ENCODE data around the gene NCAPD2. TPM values are rescaled to one million over a fixed set of nuclear protein-coding genes. Genes with fewer than 3 reads are reported as not detected.

NCAPD2 gene
- total and polyA plus RNA-seq, 7 experiments from 2014 or later, result 24.4 to 121 (median 38.4) TPM

DNA sequence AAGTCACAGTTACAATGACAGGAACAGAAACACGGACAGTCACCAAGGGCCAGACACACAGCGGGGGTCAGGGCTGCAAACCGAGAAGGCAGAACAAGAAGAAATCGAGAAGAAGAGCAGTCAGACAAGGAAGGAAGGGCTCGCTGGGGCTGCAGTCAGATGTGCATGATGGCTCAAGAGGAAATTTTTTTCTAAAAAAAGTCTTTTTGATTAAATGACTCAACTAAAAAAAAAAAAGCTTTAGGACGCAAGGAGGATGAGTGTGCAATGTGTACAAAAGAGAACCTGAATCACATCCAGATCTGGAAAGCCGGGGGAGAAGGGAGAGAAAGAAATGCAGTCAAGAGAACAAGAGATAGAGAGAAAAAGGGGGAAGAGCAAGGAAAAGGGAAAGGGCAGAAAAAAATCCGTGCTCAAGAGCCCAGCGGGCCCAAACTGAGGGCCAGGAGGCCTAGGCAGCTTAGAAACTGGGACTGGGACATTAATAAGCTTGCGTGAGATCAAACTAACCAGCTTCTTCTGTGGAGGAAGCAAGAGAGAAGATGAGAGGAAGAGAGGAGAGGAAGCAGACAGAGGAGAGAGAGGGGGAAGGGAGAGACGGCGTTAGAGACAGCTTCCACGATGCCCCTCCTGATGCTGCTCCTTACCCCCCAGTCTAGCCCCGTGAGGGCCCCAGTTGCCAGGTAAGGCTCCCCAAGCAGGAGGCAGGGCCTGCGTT, 55.2 kb downstream of the NCAPD2 start:
- no peak overlapping the region for H3K27ac ChIP-seq (ENCODE audit: low read depth, low read length)
- H3K27me3 ChIP-seq (ENCODE audit: control insufficient read depth in 2 of 2, insufficient read depth in 2 of 2, low read length in 2 of 2), result no peaks in the 10 kb centered on the region
- DNase-seq (no peak), ATAC-seq (peak; percentile 54)
- CTCF ChIA-PET, result interaction anchor here (0.6 to 1.3 kb wide), 2 partner anchors 11 to 126 kb away, joined by 3 read pairs; no protein-coding TSS in a partner anchor
- peak overlapping the region in 5 of 9 donors; percentile 28 to 72 (median 33) for H3K27ac Mint-ChIP-seq
- H3K27me3 Mint-ChIP-seq, result no peaks in the 10 kb centered on the region
- intact Hi-C loops (cut with micrococcal nuclease), result no loop called here
- peak overlapping the region in 4 of 10 donors; percentile 22 to 34 (median 32) for H3K4me3 Mint-ChIP-seq
- POLR2A ChIA-PET, result interaction anchor here (0.6 to 2.0 kb wide), 4 partner anchors 11 to 198 kb away, joined by 3 to 7 read pairs (median 4); no protein-coding TSS in a partner anchor
- H3K4me1 Mint-ChIP-seq, result peaks cover 30 to 47% (median 38%) of the 10 kb centered on the region in 7 donors
- H3K36me3 ChIP-seq (ENCODE audit: control insufficient read depth in 2 of 3, insufficient read depth in 3 of 3, low read length in 3 of 3), result peaks cover 11 to 72% (median 12%) of the 10 kb centered on the region in 3 experiments
- H3K9me3 Mint-ChIP-seq, result no peaks in the 10 kb centered on the region
- H3K4me3 ChIP-seq (ENCODE audit: low read length), result no peak overlapping the region
- peaks cover 8 to 32% (median 12%) of the 10 kb centered on the region in 5 donors for H3K36me3 Mint-ChIP-seq
- no peaks in the 10 kb centered on the region for H3K9me3 ChIP-seq (ENCODE audit: control insufficient read depth in 2 of 3, low read length in 3 of 3)
- peaks cover 8 to 12% of the 10 kb centered on the region in 2 donors for H3K4me1 ChIP-seq (ENCODE audit: control insufficient read depth in 2 of 2, insufficient read depth in 2 of 2, low read length in 2 of 2)

- intact Hi-C loops (cut with micrococcal nuclease), result no loop called here
- Mint-ChIP-seq H3K27me3 (no peaks in the 10 kb centered on the region), H3K9me3 (no peaks in the 10 kb centered on the region), H3K4me3 (peak overlapping the region in 1 of 10 donors; percentile 32), H3K27ac (peak overlapping the region in 1 of 9 donors; percentile 30), H3K4me1 (peaks cover 36 to 53% (median 44%) of the 10 kb centered on the region in 7 donors), H3K36me3 (peaks cover 8 to 29% (median 11%) of the 10 kb centered on the region in 5 donors)
- H3K36me3 ChIP-seq (ENCODE audit: control insufficient read depth in 2 of 3, insufficient read depth in 3 of 3, low read length in 3 of 3), result peaks cover 11 to 68% (median 12%) of the 10 kb centered on the region in 3 experiments
- H3K9me3 ChIP-seq (ENCODE audit: control insufficient read depth in 2 of 3, low read length in 3 of 3), result no peaks in the 10 kb centered on the region
- ChIA-PET POLR2A (interaction anchor here (0.6 to 2.0 kb wide), 4 partner anchors 10 to 199 kb away, joined by 3 to 7 read pairs (median 4); no protein-coding TSS in a partner anchor), CTCF (interaction anchor here (1.3 to 1.6 kb wide), 3 partner anchors 12 to 215 kb away, joined by 3 to 4 read pairs (median 4); no protein-coding TSS in a partner anchor)
- H3K4me3 ChIP-seq (ENCODE audit: low read length), result no peak overlapping the region
- no peaks in the 10 kb centered on the region for H3K27me3 ChIP-seq (ENCODE audit: control insufficient read depth in 2 of 2, insufficient read depth in 2 of 2, low read length in 2 of 2)
- ATAC-seq (no peak), DNase-seq (no peak)
- H3K27ac ChIP-seq (ENCODE audit: low read depth, low read length), result no peak overlapping the region
- peaks cover 14 to 18% of the 10 kb centered on the region in 2 donors for H3K4me1 ChIP-seq (ENCODE audit: control insufficient read depth in 2 of 2, insufficient read depth in 2 of 2, low read length in 2 of 2)
Measured at GRCh38 chr12:6549684-6550151, 55.8 kb downstream of the NCAPD2 start.

- no peaks in the 10 kb centered on the region for H3K27me3 Mint-ChIP-seq
- H3K4me3 ChIP-seq (ENCODE audit: low read length), result no peak overlapping the region
- intact Hi-C loops (cut with micrococcal nuclease), result no loop called here
- H3K4me1 Mint-ChIP-seq, result peaks cover 41 to 58% (median 50%) of the 10 kb centered on the region in 7 donors
- ATAC-seq (peak; percentile 28), DNase-seq (no peak)
- no peaks in the 10 kb centered on the region for H3K27me3 ChIP-seq (ENCODE audit: control insufficient read depth in 2 of 2, insufficient read depth in 2 of 2, low read length in 2 of 2)
- CTCF ChIA-PET, result interaction anchor here (1.3 to 1.8 kb wide), 5 partner anchors 11 to 216 kb away, joined by 3 to 7 read pairs (median 4); no protein-coding TSS in a partner anchor
- peaks cover 11 to 66% (median 12%) of the 10 kb centered on the region in 3 experiments for H3K36me3 ChIP-seq (ENCODE audit: control insufficient read depth in 2 of 3, insufficient read depth in 3 of 3, low read length in 3 of 3)
- H3K9me3 ChIP-seq (ENCODE audit: control insufficient read depth in 2 of 3, low read length in 3 of 3), result no peaks in the 10 kb centered on the region
- no peak overlapping the region for H3K27ac ChIP-seq (ENCODE audit: low read depth, low read length)
- POLR2A ChIA-PET, result interaction anchor here (1.3 to 4.6 kb wide), 4 partner anchors 10 to 88 kb away, joined by 3 to 17 read pairs (median 8); partner anchors contain the start of gene NOP2
- peaks cover 17 to 23% of the 10 kb centered on the region in 2 donors for H3K4me1 ChIP-seq (ENCODE audit: control insufficient read depth in 2 of 2, insufficient read depth in 2 of 2, low read length in 2 of 2)
- H3K27ac Mint-ChIP-seq, result no peak overlapping the region
- H3K4me3 Mint-ChIP-seq, result peak overlapping the region in 1 of 10 donors; percentile 30
- no peaks in the 10 kb centered on the region for H3K9me3 Mint-ChIP-seq
- H3K36me3 Mint-ChIP-seq, result peaks cover 7 to 28% (median 14%) of the 10 kb centered on the region in 5 donors
Measured at GRCh38 chr12:6550294-6551062, 56.6 kb downstream of the NCAPD2 start.

DNA sequence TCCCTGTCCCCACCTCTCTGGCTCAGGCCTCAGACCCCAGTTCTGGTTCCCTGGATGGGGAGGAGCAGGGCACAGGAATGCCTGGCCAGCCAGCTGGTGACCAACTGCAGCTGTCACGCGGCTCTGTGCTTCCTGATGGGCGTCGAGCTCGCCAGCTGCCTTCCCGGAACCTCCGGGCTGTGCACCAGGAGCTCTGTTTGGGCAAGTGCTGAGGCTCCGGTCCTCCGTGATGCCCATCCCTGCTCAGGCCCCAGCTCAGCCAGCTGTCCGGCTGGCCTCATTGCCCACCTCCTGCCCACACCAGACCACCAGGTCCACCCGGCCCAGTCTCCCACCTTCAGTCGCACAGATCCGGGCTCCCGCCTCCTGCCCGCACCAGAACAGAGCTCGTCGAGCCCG, 57.2 kb downstream of the NCAPD2 start:
- peak overlapping the region in 1 of 9 donors; percentile 11 for H3K27ac Mint-ChIP-seq
- no peaks in the 10 kb centered on the region for H3K27me3 Mint-ChIP-seq
- H3K4me1 ChIP-seq (ENCODE audit: control insufficient read depth in 2 of 2, insufficient read depth in 2 of 2, low read length in 2 of 2), result peaks cover 17 to 23% of the 10 kb centered on the region in 2 donors

GRCh38 chr12:6551496-6552139, 57.7 kb downstream of the NCAPD2 start:
- Mint-ChIP-seq H3K36me3 (peaks cover 0 to 20% (median 9%) of the 10 kb centered on the region in 5 donors), H3K4me3 (peak overlapping the region in 1 of 10 donors; percentile 32), H3K27ac (peak overlapping the region in 4 of 9 donors; percentile 41 to 65 (median 52)), H3K4me1 (peaks cover 43 to 61% (median 54%) of the 10 kb centered on the region in 7 donors), H3K9me3 (no peaks in the 10 kb centered on the region), H3K27me3 (no peaks in the 10 kb centered on the region)
- Histone ChIP-seq H3K4me1 (ENCODE audit: control insufficient read depth in 2 of 2, insufficient read depth in 2 of 2, low read length in 2 of 2) (peaks cover 17 to 23% of the 10 kb centered on the region in 2 donors), H3K27me3 (ENCODE audit: control insufficient read depth in 2 of 2, insufficient read depth in 2 of 2, low read length in 2 of 2) (no peaks in the 10 kb centered on the region), H3K27ac (ENCODE audit: low read depth, low read length) (no peak overlapping the region), H3K36me3 (ENCODE audit: control insufficient read depth in 2 of 3, insufficient read depth in 3 of 3, low read length in 3 of 3) (peaks cover 4 to 56% (median 12%) of the 10 kb centered on the region in 3 experiments), H3K9me3 (ENCODE audit: control insufficient read depth in 2 of 3, low read length in 3 of 3) (no peaks in the 10 kb centered on the region), H3K4me3 (ENCODE audit: low read length) (no peak overlapping the region)
- CTCF ChIA-PET, result interaction anchor here (1.6 to 2.3 kb wide), 3 partner anchors 11 to 13 kb away, joined by 7 to 12 read pairs (median 7); no protein-coding TSS in a partner anchor
- intact Hi-C loops (cut with micrococcal nuclease), result no loop called here
- ATAC-seq, result no peak
- no peak for DNase-seq
- POLR2A ChIA-PET, result interaction anchor here (1.5 to 4.6 kb wide), 3 partner anchors 13 to 87 kb away, joined by 5 to 17 read pairs (median 8); partner anchors contain the start of gene NOP2

More for the DNA sequence above, 57.2 kb downstream of the NCAPD2 start:
- no peak overlapping the region for H3K4me3 ChIP-seq (ENCODE audit: low read length)
- ATAC-seq (no peak), DNase-seq (no peak)
- Mint-ChIP-seq H3K4me3 (no peak overlapping the region), H3K36me3 (peaks cover 1 to 22% (median 10%) of the 10 kb centered on the region in 5 donors), H3K4me1 (peaks cover 41 to 58% (median 50%) of the 10 kb centered on the region in 7 donors), H3K9me3 (no peaks in the 10 kb centered on the region)
- H3K27ac ChIP-seq (ENCODE audit: low read depth, low read length), result no peak overlapping the region
- H3K27me3 ChIP-seq (ENCODE audit: control insufficient read depth in 2 of 2, insufficient read depth in 2 of 2, low read length in 2 of 2), result no peaks in the 10 kb centered on the region
- ChIA-PET POLR2A (interaction anchor here (1.5 to 4.6 kb wide), 4 partner anchors 9 to 86 kb away, joined by 5 to 17 read pairs (median 8); partner anchors contain the start of gene NOP2), CTCF (interaction anchor here (1.5 to 1.8 kb wide), 4 partner anchors 12 to 217 kb away, joined by 4 to 7 read pairs (median 6); no protein-coding TSS in a partner anchor)
- intact Hi-C loops (cut with micrococcal nuclease), result no loop called here
- H3K36me3 ChIP-seq (ENCODE audit: control insufficient read depth in 2 of 3, insufficient read depth in 3 of 3, low read length in 3 of 3), result peaks cover 7 to 60% (median 12%) of the 10 kb centered on the region in 3 experiments
- H3K9me3 ChIP-seq (ENCODE audit: control insufficient read depth in 2 of 3, low read length in 3 of 3), result no peaks in the 10 kb centered on the region

Data from naive thymus-derived CD4-positive, alpha-beta T cell (primary cell).